ENCODE measurements around the gene FARP2. TPM values are rescaled to one million over a fixed set of nuclear protein-coding genes. Genes with fewer than 3 reads are reported as not detected.

Gene FARP2
- total and polyA plus RNA-seq, 2 of the 13 experiments (the other 11 are each of a cell fraction or from before 2014, with no cell fraction given): 28.0 to 45.4 TPM

- TF ChIP-seq HDAC6 (IDR thresholded peaks at IDR 0.05; ENCODE audit: low read depth, low read length) (no peak), KLF15 (CRISPR knock-in tag; IDR thresholded peaks at IDR 0.05; ENCODE audit: borderline replicate concordance) (no peak; the same call in 1 of the 2 replicates), NR1H2 (CRISPR knock-in tag; IDR thresholded peaks at IDR 0.05; ENCODE audit: borderline replicate concordance, low read depth) (peak; percentile 89; the same call in 1 of the 2 replicates), ZNF572 (CRISPR knock-in tag; IDR thresholded peaks at IDR 0.05) (no peak), NKX3-1 (CRISPR knock-in tag; IDR thresholded peaks at IDR 0.05) (no peak; the same call in 1 of the 2 replicates), ZNF570 (CRISPR knock-in tag; IDR thresholded peaks at IDR 0.05; ENCODE audit: borderline replicate concordance) (no peak), TBP (CRISPR knock-in tag; IDR thresholded peaks at IDR 0.05) (no peak), RBM22 (optimal IDR thresholded peaks at IDR 0.05; ENCODE audit: low read length) (no peak), GABPA (IDR thresholded peaks at IDR 0.05; ENCODE audit: low read depth, low read length) (no peak), GABPA (CRISPR knock-in tag; IDR thresholded peaks at IDR 0.05; ENCODE audit: low read depth) (no peak), ZNF513 (CRISPR knock-in tag; conservative IDR thresholded peaks at IDR 0.05) (no peak), BRF2 (CRISPR knock-in tag; IDR thresholded peaks at IDR 0.05) (no peak), ZNF784 (CRISPR knock-in tag; IDR thresholded peaks at IDR 0.05; ENCODE audit: borderline replicate concordance) (peak; percentile 48; the same call in 1 of the 2 replicates), ZNF75D (CRISPR knock-in tag; IDR thresholded peaks at IDR 0.05; ENCODE audit: borderline replicate concordance) (no peak), ZNF672 (CRISPR knock-in tag; IDR thresholded peaks at IDR 0.05) (no peak), ZSCAN25 (CRISPR knock-in tag; IDR thresholded peaks at IDR 0.05) (0 out of 2 replicates have a peak, but pooled peaks have one; percentile 54), FOSL2 (CRISPR knock-in tag; IDR thresholded peaks at IDR 0.05) (no peak), ZMAT3 (CRISPR knock-in tag; conservative IDR thresholded peaks at IDR 0.05) (peak; percentile 71; the same call in 1 of the 2 replicates), SNAPC2 (CRISPR knock-in tag; IDR thresholded peaks at IDR 0.05) (no peak), SETDB1 (CRISPR knock-in tag; IDR thresholded peaks at IDR 0.05; ENCODE audit: borderline replicate concordance) (no peak), ZHX1 (CRISPR knock-in tag; IDR thresholded peaks at IDR 0.05; ENCODE audit: low read depth) (peak; percentile 41; the same call in 1 of the 2 replicates), RFXAP (CRISPR knock-in tag; IDR thresholded peaks at IDR 0.05; ENCODE audit: borderline replicate concordance) (no peak), KMT2A (CRISPR knock-in tag; IDR thresholded peaks at IDR 0.05) (peak; percentile 72)
Observed at GRCh38 chr2:241355983-241356870, at the start of gene FARP2 (continued).

All from HepG2 (cell line).